ENCODE measurements around the gene KCNQ5.

The KCNQ5 gene

DNA sequence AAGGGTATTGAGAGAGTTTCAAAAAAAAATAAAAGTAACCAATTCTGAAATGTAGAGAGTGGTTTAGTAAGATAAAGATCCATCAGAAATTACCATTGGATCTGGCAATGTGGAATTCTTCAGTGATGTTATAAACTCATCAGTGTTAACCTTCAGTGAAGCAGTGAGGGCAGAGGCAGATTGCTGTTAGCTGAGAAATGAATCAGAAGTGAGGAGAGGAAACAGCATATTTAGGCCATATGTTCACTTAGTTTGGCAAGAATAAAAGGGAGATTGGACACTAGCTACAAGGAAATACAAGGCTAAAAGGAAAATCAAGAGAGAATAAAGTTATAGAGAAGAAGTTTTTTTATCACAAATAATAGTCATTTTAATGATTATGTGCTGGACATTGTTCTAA is 9.6 kb downstream of the KCNQ5 start:
- H3K4me3 ChIP-seq, result no peak overlapping the region
- peaks cover 15% of the 10 kb centered on the region; the same call in 1 of the 2 replicates for H3K36me3 ChIP-seq (ENCODE audit: insufficient read depth, low read length)
- TF ChIP-seq POLR2AphosphoS5 (IDR thresholded peaks at IDR 0.05; ENCODE audit: borderline replicate concordance, low read depth, low read length), result no peak
- TF ChIP-seq FOXP2 (optimal IDR thresholded peaks at IDR 0.05; ENCODE audit: control extremely low read depth, extremely low read length, insufficient read depth), result no peak
- no peak for TF ChIP-seq EZH2 (IDR thresholded peaks at IDR 0.05)
- H3K9ac ChIP-seq (ENCODE audit: insufficient read length), result no peak overlapping the region
- DNase-seq (ENCODE audit: low read depth, low spot score), result no peak
- H3K27ac ChIP-seq, result no peak overlapping the region
- H3K9me3 ChIP-seq (ENCODE audit: low read depth, low read length), result no peaks in the 10 kb centered on the region

DNA sequence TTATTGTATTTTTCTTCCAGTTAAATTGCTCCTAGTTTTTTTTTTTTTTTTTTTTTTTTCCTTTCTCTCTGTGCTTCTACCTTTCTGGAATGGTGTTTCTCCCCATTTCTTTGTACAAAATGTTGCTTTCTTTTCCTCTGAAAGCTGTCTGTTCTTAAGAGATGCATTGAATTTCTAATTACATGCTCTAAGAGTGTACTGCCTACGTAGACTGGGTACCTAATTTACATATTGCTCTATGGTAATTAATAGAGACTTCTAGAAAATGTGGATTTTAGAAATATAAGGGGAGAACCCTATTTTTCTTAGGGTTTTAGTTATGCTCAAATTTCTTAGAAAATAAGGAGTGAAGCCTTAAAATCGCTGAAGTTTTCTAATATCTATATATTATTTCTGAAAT is 13.8 kb downstream of the KCNQ5 start:
- Histone ChIP-seq H3K27ac (no peak overlapping the region), H3K9me3 (ENCODE audit: low read depth, low read length) (no peaks in the 10 kb centered on the region), H3K9ac (ENCODE audit: insufficient read length) (no peak overlapping the region), H3K36me3 (ENCODE audit: insufficient read depth, low read length) (peaks cover 9% of the 10 kb centered on the region; the same call in 1 of the 2 replicates), H3K4me3 (no peak overlapping the region)
- no peak for DNase-seq (ENCODE audit: low read depth, low spot score)
- no peak for TF ChIP-seq FOXP2 (optimal IDR thresholded peaks at IDR 0.05; ENCODE audit: control extremely low read depth, extremely low read length, insufficient read depth)
- no peak for TF ChIP-seq EZH2 (IDR thresholded peaks at IDR 0.05)
- TF ChIP-seq POLR2AphosphoS5 (IDR thresholded peaks at IDR 0.05; ENCODE audit: borderline replicate concordance, low read depth, low read length), result no peak

DNA sequence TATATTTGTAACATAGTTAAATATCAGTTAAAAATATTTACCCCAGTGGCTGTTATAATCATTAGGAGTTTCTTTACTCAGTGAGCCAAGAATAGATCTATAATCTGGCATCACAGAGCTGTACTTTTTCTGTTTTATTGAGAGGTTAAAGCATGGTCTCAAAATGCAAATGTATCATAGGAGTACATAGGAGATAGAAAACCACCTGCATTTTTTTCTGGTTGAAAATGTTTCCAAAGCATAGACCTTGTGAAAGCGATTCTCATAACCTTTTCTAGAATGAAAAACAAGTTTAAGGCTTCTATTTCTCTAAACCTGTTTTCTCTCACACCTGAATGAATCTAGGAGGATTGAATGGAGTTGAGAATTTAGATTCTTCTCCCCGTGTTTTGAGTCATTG is 14.4 kb downstream of the KCNQ5 start:
- Histone ChIP-seq H3K9ac (ENCODE audit: insufficient read length) (no peak overlapping the region), H3K4me3 (no peak overlapping the region), H3K9me3 (ENCODE audit: low read depth, low read length) (no peaks in the 10 kb centered on the region), H3K36me3 (ENCODE audit: insufficient read depth, low read length) (peaks cover 9% of the 10 kb centered on the region; the same call in 1 of the 2 replicates), H3K27ac (no peak overlapping the region)
- DNase-seq (ENCODE audit: low read depth, low spot score), result no peak
- TF ChIP-seq FOXP2 (optimal IDR thresholded peaks at IDR 0.05; ENCODE audit: control extremely low read depth, extremely low read length, insufficient read depth) (no peak), POLR2AphosphoS5 (IDR thresholded peaks at IDR 0.05; ENCODE audit: borderline replicate concordance, low read depth, low read length) (no peak), EZH2 (IDR thresholded peaks at IDR 0.05) (no peak)

DNA sequence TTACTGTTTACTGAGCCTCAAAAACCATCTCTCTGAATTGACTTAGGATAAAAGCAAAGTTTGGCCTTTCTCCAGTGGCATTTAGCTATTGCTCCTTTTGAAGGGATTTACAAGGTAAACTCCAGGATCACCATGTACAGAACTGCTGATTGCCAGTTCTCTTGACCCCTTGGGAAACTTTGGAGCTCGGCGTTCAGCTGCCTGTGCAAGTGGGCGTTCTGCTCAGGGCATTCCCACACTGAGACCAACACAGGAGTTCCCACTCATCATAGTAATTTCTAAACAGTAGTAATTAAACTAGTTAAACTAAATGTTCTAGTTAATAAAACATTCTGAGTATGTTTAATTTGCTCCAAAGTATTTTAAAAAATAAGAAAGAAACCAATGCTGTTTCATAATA is 14.9 kb downstream of the KCNQ5 start:
- peaks cover 9% of the 10 kb centered on the region; the same call in 1 of the 2 replicates for H3K36me3 ChIP-seq (ENCODE audit: insufficient read depth, low read length)
- no peak for TF ChIP-seq POLR2AphosphoS5 (IDR thresholded peaks at IDR 0.05; ENCODE audit: borderline replicate concordance, low read depth, low read length)
- TF ChIP-seq FOXP2 (optimal IDR thresholded peaks at IDR 0.05; ENCODE audit: control extremely low read depth, extremely low read length, insufficient read depth), result no peak
- no peak for TF ChIP-seq EZH2 (IDR thresholded peaks at IDR 0.05)
- no peaks in the 10 kb centered on the region for H3K9me3 ChIP-seq (ENCODE audit: low read depth, low read length)
- no peak overlapping the region for H3K4me3 ChIP-seq
- no peak overlapping the region for H3K9ac ChIP-seq (ENCODE audit: insufficient read length)
- no peak overlapping the region for H3K27ac ChIP-seq
- no peak for DNase-seq (ENCODE audit: low read depth, low spot score)

DNA sequence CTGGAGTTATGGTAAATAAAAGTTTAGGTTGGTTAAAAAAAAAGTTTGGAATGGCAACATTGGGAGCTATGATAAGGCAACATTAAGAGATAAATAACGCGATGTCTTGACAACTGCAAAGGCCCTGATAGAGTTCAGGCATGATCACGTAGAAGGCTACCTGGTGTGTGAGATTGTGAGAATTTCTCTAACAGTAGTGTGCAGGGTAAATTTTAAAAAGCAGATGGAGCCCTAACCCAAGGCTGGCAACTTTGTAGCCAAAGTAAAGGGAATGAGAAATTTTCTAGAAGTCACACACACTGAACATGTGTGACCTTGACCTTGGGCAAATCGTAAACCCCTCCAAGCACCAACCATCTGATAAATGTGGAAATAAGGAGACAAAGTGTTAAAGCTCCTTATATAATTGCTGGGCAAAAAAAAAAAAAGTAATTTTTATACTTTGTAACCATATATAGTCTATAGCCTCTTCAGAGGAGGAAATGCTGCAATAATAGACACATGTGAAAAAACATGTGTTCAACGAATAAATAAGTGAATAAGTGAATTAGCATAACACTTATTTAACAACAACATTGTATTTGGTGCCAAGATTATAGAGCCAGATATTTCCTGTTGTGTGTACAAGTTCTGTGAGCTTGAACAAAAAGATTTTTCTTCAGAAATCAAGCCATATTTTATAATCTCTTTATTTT is 18.2 kb downstream of the KCNQ5 start:
- TF ChIP-seq POLR2AphosphoS5 (IDR thresholded peaks at IDR 0.05; ENCODE audit: borderline replicate concordance, low read depth, low read length) (no peak), EZH2 (IDR thresholded peaks at IDR 0.05) (no peak), FOXP2 (optimal IDR thresholded peaks at IDR 0.05; ENCODE audit: control extremely low read depth, extremely low read length, insufficient read depth) (peak; percentile 51)
- Histone ChIP-seq H3K36me3 (ENCODE audit: insufficient read depth, low read length) (no peaks in the 10 kb centered on the region), H3K9me3 (ENCODE audit: low read depth, low read length) (no peaks in the 10 kb centered on the region), H3K4me3 (peak overlapping the region; percentile 57), H3K27ac (peak overlapping the region; percentile 94), H3K9ac (ENCODE audit: insufficient read length) (peak overlapping the region; percentile 55)
- no peak for DNase-seq (ENCODE audit: low read depth, low spot score)

DNA sequence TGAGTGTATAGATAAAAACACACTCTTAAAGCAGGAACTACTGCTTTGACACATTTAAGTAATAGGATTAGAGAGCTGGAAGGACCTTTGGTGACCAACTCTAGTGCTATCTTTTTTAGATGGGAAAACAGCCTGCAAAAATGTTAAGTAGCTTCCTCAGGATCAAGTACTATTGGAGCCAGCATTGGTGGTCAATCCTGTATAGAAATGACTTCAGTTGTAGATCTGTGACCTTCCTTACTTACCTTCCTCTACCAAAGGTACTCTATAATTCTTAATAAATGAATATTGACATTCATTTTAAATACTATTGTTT is 18.7 kb downstream of the KCNQ5 start:
- no peaks in the 10 kb centered on the region for H3K9me3 ChIP-seq (ENCODE audit: low read depth, low read length)
- H3K36me3 ChIP-seq (ENCODE audit: insufficient read depth, low read length), result no peaks in the 10 kb centered on the region
- peak overlapping the region; percentile 55 for H3K9ac ChIP-seq (ENCODE audit: insufficient read length)
- TF ChIP-seq EZH2 (IDR thresholded peaks at IDR 0.05) (no peak), FOXP2 (optimal IDR thresholded peaks at IDR 0.05; ENCODE audit: control extremely low read depth, extremely low read length, insufficient read depth) (no peak), POLR2AphosphoS5 (IDR thresholded peaks at IDR 0.05; ENCODE audit: borderline replicate concordance, low read depth, low read length) (no peak)
- H3K4me3 ChIP-seq, result peak overlapping the region; percentile 57
- H3K27ac ChIP-seq, result peak overlapping the region; percentile 94
- no peak for DNase-seq (ENCODE audit: low read depth, low spot score)

DNA sequence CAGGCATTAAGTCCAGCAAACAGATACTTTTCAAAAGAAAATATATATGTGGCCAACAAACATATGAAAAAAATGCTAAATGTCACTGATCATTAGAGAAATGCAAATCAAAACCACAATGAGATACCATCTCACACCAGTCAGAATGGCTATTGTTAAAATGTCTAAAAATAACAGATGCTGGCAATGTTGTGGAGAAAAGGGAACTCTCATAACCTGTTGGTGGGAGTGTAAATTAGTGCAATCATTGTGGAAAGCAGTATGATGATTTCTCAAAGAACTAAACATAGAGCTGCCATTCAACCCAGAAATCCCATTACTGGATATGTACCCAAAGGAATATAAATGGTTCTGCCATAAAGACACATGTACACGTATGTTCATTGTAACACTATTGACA is 20.6 kb downstream of the KCNQ5 start:
- Histone ChIP-seq H3K27ac (no peak overlapping the region), H3K9me3 (ENCODE audit: low read depth, low read length) (no peaks in the 10 kb centered on the region), H3K9ac (ENCODE audit: insufficient read length) (no peak overlapping the region), H3K4me3 (no peak overlapping the region), H3K36me3 (ENCODE audit: insufficient read depth, low read length) (no peaks in the 10 kb centered on the region)
- no peak for TF ChIP-seq POLR2AphosphoS5 (IDR thresholded peaks at IDR 0.05; ENCODE audit: borderline replicate concordance, low read depth, low read length)
- TF ChIP-seq FOXP2 (optimal IDR thresholded peaks at IDR 0.05; ENCODE audit: control extremely low read depth, extremely low read length, insufficient read depth), result no peak
- TF ChIP-seq EZH2 (IDR thresholded peaks at IDR 0.05), result no peak
- no peak for DNase-seq (ENCODE audit: low read depth, low spot score)

DNA sequence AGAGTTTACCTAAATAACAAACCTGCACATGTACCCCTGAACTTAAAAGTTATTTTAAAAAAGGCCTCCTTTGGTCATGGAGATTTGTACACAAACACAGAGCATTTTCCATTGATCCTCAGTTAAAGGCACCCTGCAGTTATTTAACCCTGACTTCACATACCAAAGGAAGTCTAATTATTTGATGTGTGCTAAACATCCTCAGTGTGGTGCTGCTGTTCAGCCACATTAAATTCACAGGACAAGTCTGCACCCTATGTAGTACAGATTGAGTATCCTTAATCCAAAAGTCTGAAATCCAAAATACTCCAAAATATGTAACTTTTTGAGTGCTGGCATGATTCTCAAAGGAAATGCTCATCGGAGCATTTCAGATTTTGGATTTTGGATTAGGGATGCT is 21.4 kb downstream of the KCNQ5 start:
- 0 out of 2 replicates have a peak, but pooled peaks cover 3% of the 10 kb centered on the region for H3K36me3 ChIP-seq (ENCODE audit: insufficient read depth, low read length)
- no peak overlapping the region for H3K9ac ChIP-seq (ENCODE audit: insufficient read length)
- no peak for DNase-seq (ENCODE audit: low read depth, low spot score)
- H3K27ac ChIP-seq, result no peak overlapping the region
- H3K4me3 ChIP-seq, result no peak overlapping the region
- H3K9me3 ChIP-seq (ENCODE audit: low read depth, low read length), result no peaks in the 10 kb centered on the region
- no peak for TF ChIP-seq POLR2AphosphoS5 (IDR thresholded peaks at IDR 0.05; ENCODE audit: borderline replicate concordance, low read depth, low read length)
- no peak for TF ChIP-seq FOXP2 (optimal IDR thresholded peaks at IDR 0.05; ENCODE audit: control extremely low read depth, extremely low read length, insufficient read depth)
- TF ChIP-seq EZH2 (IDR thresholded peaks at IDR 0.05), result no peak
